ENCODE data around the gene CZIB.
"Not testable (repeated sequence)": the region's sequence is repeated elsewhere in the genome, so short reads cannot be mapped to it uniquely, and the experiment has no call there.

The CZIB gene

GRCh38 chr1:53188099-53188498, 32.3 kb downstream of the CZIB start:
- no peak for DNase-seq (ENCODE audit: low spot score)

GRCh38 chr1:53187401-53187800, 33.0 kb downstream of the CZIB start:
- DNase-seq (ENCODE audit: low spot score) = no peak

GRCh38 chr1:53186533-53186932, 33.9 kb downstream of the CZIB start:
- DNase-seq (ENCODE audit: low spot score) = no peak

- DNase-seq (ENCODE audit: low spot score) = not testable (repeated sequence)
Measured at GRCh38 chr1:53185955-53186297, 34.5 kb downstream of the CZIB start.

- no peak for DNase-seq (ENCODE audit: low spot score)
Measured at GRCh38 chr1:53183095-53183990, 37.1 kb downstream of the CZIB start.

GRCh38 chr1:53182716-53183094, 37.7 kb downstream of the CZIB start:
- DNase-seq (ENCODE audit: low spot score) = no peak

GRCh38 chr1:53182111-53182593, 38.3 kb downstream of the CZIB start:
- peak; percentile 87 for DNase-seq (ENCODE audit: low spot score)

GRCh38 chr1:53180951-53181350, 39.5 kb downstream of the CZIB start:
- no peak for DNase-seq (ENCODE audit: low spot score)

GRCh38 chr1:53180226-53180625, 40.2 kb downstream of the CZIB start:
- no peak for DNase-seq (ENCODE audit: low spot score)

GRCh38 chr1:53176452-53177208, 43.8 kb downstream of the CZIB start:
- no peak for DNase-seq (ENCODE audit: low spot score)

GRCh38 chr1:53174971-53175913, 45.2 kb downstream of the CZIB start:
- no peak for DNase-seq (ENCODE audit: low spot score)

- peak; percentile 74 for DNase-seq (ENCODE audit: low spot score)
Measured at GRCh38 chr1:53172426-53173128, 47.9 kb downstream of the CZIB start.

- DNase-seq (ENCODE audit: low spot score) = no peak
Measured at GRCh38 chr1:53166912-53167311, 53.5 kb downstream of the CZIB start.

- DNase-seq (ENCODE audit: low spot score) = no peak
Measured at GRCh38 chr1:53166366-53166765, 54.1 kb downstream of the CZIB start.

- DNase-seq (ENCODE audit: low spot score) = no peak
Measured at GRCh38 chr1:53165408-53165961, 54.9 kb downstream of the CZIB start.
